ENCODE measurements around the gene TMEM184A.

DNA sequence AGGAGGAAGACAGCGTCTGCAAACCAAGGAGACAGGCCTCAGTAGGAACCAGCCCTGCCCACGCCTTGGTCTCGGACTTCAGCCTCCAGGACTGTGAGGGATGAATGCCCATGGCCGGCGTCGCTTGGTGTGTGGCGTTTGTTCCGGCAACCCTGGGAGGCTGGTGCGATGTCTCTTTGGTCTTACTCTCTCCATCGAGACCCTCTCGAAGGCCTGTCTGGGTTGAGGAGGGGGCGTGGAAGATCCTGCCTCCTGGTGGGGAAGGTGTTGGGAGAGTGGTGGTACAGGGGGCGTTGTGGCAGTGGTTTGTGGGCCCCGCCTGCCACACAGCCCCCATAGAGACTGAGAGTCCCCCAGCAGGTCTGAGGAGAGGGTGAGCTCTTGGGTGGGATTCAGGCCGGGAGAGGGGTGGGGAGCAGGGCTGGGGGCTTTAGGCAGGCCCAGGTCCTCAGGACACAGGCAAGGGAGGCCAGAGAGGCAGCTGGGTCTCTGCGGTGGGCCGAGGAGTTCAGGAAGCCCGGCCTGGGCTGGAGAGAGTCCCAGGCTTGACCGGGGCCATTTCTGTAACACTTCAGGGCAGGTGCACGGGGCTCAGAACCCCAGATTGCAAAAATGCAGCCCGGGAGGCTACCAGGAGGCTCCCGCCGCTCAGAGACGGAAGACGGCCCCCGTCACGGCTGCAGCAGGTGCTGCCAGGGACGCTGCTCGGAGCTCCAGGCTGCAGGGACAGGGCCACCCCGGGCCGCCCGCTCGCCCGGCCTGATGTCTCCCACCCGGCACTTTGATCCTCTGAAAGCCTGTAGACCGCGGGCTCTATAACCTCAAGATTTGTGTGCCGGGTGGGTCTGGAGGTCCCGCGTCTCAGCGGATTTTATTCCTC, 47.6 kb upstream of the TMEM184A start:
- no peak for TF ChIP-seq POLR2A (IDR thresholded peaks at IDR 0.05)
- TF ChIP-seq, protein P1, sequence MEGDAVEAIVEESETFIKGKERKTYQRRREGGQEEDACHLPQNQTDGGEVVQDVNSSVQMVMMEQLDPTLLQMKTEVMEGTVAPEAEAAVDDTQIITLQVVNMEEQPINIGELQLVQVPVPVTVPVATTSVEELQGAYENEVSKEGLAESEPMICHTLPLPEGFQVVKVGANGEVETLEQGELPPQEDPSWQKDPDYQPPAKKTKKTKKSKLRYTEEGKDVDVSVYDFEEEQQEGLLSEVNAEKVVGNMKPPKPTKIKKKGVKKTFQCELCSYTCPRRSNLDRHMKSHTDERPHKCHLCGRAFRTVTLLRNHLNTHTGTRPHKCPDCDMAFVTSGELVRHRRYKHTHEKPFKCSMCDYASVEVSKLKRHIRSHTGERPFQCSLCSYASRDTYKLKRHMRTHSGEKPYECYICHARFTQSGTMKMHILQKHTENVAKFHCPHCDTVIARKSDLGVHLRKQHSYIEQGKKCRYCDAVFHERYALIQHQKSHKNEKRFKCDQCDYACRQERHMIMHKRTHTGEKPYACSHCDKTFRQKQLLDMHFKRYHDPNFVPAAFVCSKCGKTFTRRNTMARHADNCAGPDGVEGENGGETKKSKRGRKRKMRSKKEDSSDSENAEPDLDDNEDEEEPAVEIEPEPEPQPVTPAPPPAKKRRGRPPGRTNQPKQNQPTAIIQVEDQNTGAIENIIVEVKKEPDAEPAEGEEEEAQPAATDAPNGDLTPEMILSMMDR (IDR thresholded peaks at IDR 0.05) = no peak
- no peak for TF ChIP-seq POLR2AphosphoS5 (IDR thresholded peaks at IDR 0.05)

Data from breast epithelium (tissue), 3 donors.